NCI-H345 treated with DMSO at 0.1 percent for 48 hours (cell line): ENCODE data around the gene TIMM29.
A peak's percentile ranks its signal among the peaks of the same experiment; 100 is the strongest.
"Not testable (repeated sequence)": the region's sequence is repeated elsewhere in the genome, so short reads cannot be mapped to it uniquely, and the experiment has no call there.

Experiments
- DNase-seq: peaks from one replicate; lab custom pipeline; 2025; ENCODE audit not compliant: unreplicated experiment; lab: John Stamatoyannopoulos, UW

The TIMM29 gene

DNA sequence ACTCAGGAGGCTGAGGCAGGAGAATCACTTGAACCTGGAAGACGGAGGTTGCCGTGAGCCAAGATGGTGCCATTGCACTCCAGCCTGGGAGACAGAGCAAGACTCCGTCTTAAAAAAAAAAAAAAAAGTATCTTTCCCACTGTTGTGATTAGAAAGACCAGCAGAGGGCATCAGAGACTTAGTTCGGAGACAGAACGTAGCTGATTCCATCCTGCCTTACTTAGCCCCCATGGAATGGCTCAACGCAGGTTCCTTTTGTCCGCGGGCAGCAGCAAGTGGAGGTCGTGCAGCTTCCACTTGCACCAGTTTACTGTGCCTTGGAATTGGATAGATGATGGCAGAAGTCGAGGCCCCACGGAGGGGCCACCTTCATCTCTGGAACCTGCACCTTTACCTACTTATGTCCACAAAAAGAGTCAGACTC is 8.1 kb downstream of the TIMM29 start:
- DNase-seq = peak; percentile 55

DNA sequence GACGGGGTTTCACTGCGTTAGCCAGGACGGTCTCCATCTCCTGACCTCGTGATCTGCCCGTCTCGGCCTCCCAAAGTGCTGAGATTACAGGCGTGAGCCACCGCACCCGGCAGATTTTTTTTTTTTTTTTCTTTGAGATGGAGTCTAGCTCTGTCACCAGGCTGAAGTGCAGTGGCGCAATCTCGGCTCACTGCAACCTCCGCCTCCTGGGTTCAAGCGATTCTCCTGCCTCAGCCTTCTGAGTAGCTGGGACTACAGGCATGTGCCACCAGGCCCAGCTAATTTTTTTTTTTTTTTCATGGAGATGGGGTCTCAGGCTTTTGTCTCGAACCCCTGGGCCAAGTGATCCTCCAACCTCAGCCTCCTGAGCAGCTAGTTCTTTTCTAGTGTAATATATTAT is 13.0 kb downstream of the TIMM29 start:
- DNase-seq = not testable (repeated sequence)

DNA sequence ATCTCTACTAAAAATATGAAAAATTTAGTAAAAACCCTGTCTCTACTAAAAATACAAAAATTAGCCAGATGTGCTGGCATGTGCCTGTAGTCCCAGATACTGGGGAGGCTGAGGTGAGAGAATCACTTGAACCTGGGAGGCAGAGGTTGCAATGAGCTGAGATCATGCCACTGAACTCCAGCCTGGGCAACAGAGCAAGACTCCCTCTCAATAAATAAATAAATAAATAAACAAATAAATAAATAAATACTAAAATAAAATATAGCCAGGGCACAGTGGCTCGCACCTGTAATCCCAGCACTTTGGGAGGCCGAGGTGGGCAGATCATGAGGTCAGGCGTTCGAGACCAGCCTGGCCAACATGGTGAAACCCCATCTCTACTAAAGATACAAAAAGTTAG is 14.8 kb downstream of the TIMM29 start:
- not testable (repeated sequence) for DNase-seq

DNA sequence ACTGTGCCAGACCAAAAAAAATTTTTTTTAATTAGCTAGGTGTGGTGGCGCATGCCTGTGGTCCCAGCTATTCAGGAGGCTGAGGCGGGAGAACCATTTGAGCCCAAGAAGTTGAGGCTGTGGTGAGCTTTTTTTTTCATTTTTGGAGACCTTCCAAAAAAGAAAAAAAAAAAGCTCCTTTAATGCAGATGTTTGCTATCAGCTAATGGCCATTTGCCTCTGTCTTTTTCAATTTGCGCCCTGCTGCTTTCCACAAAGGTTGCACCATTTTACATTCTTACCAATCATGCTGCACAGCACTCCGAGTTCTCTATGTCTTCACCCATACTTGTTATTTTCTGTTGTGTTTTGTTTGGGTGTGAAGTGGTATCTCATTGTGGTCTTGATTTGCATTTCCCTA is 16.7 kb downstream of the TIMM29 start:
- DNase-seq = no peak

DNA sequence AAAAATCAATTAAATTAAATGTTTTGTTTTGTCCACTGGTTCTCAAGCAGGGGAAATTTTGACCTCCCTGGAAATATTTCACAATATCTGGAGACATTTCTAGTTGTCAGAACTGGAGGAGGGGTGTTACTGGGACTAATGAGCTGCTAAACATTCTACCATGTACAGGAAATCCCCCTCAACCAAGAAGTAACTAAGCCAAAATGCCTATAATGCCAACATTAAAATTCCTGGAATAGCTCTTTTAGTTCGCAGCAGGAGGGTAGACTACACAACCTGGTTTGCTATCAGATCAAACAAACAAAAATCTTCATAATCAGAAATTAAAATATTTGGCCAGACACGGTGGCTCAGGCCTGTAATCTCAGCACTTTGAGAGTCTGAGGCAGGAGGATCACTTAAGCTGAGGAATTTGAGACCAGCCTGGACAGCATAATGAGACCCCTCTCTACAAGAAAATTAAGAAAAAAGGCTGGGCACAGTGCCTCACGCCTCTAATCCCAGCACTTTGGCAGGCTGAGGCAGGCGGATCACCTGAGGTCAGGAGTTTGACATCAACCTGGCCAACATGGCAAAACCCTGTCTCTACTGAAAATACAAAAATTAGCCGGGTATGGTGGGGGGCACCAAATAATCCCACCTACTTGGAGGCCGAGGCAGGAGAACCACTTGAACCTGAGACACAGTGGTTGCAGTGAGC is 18.5 kb downstream of the TIMM29 start:
- no peak for DNase-seq

DNA sequence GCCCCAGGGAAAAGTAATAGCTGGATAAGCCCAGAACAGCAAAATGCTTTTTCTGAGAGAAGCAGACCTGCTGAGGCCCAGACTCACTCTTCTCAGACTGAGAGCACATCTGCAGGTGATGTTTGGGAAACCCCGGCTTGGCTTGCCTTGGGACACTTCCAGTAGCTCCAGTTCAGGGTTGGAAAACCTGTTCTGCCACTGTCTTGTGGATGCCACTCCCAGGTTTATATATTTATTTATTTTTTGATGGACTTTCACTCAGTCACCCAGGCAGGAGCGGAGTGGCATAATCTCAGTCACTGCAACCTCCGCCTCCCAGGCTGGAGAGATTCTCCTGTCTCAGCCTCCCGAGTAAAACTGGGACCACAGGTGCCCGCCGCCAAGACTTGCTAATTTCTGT is 24.2 kb downstream of the TIMM29 start:
- DNase-seq = no peak

DNA sequence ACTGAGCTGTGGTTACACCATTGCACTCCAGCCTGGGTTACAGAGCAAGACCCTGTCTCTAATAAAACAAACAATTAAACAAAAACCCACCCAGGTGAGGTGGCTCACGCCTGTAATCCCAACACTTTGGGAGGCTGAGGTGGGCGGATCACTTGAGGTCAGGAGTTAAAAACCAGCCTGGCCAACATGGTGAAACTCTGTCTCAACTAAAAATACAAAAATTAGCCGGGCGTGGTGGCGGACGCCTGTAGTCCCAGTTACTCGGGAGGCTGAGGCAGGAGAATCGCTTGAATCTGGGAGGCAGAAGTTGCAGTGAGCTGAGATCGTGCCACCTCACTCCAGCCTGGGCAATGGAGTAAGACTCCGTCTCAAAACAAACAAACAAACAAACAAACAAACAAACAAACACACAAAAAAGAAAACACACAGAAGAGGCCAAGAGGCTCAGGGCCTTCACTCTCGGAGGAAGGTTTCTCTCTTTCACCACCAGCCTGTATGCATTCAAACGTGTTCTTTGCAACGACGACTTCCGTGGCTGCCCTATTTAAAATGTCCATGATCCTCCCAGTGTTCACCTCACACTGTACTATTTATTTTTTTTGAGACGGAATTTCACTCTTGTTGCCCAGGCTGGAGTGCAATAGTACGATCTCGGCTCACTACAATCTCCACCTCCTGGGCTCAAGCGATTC is 30.8 kb downstream of the TIMM29 start:
- DNase-seq = not testable (repeated sequence)

DNA sequence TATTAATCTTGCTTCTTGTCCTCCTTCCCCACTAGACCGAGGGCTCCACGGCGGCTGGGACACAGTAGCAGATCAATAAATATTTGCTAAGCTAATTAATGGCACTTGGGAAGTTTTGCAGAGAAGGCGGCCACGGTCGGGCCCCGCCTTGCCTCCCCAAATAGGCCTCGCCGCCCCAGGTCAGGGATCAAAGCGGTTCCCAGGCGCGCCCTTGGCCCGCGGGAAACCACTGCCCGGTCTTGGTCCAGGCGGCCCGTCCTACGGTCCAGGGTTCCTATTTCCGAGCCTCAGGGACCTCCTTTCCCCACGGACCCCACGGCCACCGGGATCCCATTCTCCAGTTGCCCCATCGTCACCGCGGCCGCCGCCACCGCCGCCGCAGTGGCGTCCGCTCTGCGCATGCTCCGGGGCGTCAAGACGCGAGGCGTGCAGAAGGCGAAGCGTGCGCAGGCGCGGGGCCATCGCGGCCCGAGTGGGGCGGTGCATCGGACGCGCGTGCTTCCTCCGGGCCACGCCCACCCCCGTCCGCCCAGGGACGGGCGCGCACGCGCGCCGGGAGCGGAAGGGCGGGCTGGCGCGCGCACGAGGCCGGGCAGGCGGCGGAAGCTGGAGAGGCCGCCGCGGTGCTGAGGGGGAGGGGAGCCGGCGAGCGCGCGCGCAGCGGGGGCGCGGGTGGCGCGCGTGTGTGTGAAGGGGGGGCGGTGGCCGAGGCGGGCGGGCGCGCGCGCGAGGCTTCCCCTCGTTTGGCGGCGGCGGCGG is 31.9 kb downstream of the TIMM29 start, which contains the start of gene SMARCA4:
Gene SMARCA4, plus strand, starts transcription at position 717 of the 759 bp plus-strand sequence. CDS start 23,122 bp downstream, outside the sequence.
- DNase-seq = peak; percentile 90

DNA sequence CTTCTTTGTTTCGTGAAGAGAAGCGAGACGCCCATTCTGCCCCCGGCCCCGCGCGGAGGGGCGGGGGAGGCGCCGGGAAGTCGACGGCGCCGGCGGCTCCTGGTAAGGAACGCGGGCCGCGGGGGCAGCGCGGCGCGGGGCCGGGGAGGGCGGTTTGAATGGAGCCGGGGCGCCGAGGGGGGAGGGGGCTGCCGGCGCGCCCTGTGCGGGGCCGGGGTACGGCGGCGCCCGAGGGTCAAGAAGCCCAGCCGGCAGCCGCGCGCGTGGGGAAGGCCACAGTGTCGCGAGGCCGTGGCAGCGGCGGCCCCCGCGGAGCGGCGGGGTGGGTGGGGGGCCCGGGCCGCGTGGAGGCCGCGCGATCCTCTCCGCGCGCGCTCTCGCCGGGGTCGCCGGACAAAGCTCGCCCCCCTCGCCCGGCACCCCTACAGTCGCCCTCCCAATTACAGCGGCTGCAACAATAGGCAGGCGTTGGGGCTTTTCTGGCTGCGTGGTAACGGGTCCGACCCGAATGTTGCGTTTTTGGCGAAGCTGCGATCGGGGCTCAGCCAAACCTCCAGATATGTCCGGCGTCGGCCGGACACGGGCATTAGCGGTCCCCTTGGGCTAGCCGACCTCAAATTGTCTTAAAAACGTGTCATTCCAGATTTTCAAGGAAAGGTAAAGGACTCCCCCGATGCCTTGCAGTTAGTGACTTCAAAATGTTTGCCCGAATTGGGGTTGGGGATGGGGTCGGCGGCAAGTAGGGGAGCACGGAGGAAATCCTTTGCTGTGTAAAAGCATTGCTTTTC is 32.7 kb downstream of the TIMM29 start:
- no peak for DNase-seq

DNA sequence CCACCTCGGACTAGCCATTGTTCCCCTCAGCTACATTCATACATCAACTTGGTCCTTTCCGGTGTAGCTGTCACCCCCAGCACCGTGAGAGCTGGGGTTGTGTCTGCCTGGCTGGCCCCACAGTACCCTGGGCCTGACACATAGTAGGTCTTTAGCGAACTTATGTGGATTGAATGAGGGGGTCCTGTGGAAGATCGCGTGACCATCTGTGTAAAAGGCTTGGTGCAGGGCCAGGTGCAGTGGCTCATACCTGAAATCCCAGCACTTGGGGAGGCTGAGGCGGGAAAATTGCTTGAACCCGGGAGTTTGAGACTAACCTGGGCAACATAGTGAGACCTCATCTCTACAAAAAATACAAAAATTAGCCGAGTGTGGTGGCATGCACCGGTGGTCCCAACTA is 34.3 kb downstream of the TIMM29 start:
- DNase-seq = no peak

DNA sequence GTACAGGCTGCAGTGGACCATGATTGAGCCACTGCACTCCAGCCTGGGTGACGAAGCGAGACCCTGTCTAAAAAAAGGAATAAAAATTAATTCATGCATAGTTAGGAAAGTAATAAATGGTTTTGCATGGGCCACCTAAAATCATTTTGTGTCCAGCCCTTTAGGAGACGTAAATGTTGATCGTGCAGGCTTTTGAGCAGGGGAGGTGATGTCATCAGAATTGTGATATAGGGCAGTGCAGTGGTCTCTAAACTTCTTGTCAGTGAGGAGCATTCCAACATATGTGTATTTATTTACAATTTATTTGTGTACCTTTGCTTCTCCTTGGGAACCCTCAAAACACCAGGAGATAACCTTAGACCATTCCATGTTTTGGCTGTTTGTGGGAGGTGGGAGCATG is 35.3 kb downstream of the TIMM29 start:
- no peak for DNase-seq

DNA sequence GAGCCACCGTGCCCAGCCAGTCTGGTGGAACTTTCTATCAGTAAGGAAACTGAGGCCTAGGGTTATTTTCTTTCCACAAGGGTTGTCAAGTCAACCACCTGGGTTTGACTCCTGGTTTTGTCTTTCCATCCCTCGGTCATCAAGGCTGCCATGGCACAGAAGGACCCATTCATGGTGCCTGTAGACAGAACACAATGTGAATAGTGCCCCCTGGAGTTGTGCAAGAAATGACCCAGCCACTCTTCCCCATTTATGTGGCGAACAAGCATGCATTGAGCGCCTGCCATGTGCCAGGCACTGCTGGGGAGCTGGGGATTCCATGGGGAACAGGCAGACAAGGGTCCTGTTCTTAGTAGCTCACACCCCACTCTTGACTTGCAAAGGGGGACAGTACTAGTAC is 36.3 kb downstream of the TIMM29 start:
- no peak for DNase-seq

DNA sequence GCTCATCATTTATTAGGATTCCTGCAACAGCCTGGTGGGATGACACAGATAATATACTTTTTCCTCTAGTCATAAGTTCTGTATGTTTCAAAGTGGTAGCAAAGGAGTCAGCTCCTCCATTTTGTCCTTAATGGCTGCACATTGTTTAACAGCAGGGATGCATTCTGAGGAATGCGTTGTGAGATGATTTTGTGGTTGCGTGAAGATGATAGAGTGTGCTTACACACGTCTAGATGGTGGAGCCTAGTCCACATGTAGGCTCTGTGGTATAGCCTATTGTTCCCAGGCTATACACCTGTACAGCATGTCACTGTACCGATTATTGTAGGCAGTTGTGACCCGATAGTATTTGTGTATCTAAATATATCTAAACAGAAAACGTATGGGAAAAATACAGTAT is 36.8 kb downstream of the TIMM29 start:
- no peak for DNase-seq

DNA sequence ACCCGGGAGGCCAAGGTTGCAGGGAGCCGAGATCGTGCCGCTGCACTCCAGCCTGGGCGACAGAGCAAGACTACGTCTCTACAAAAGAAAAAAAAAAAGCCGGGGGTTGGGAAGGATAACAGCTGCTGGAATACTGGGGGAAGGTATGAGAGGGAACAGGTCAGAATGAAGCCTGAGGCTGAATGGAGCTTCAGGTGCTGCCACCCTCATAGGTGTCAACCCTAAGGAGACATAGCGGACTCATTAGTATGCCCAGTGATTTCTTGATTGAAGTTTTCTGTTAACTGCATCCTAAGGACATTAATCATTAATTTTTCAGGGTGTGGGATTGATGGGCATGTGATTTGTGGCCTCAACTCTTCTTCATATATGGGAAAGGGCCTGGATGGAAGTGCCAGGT is 38.2 kb downstream of the TIMM29 start:
- DNase-seq = no peak

DNA sequence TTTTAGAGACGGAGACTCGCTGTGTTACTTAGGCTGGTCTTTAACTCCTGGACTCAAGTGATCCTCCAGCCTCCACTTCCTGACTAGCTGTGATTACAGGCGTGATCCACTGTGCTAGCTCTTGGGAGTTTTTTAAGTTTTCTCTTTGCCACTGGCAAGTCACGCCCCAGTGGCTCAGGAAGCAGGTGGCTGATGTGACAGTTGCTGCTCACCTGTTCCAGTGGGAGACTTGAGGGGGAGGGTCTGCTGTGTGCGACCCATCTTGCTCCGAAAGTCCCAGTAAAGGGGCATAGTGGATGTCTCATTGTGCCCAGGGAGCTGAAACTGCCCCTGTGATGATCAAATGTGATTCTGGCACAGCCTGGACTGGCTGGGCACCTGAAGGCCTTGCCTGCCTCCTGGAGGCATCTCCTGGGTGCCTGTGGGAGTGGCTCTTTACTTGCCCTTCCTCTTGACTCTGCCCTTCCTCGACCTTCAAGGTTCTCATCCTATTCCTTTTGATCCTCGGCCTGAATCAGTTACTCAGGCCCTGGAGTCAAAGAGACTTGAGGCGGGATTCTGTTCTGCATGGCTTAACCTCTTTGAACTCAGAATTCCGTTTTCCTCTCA is 40.0 kb downstream of the TIMM29 start:
- peak; percentile 16 for DNase-seq

DNA sequence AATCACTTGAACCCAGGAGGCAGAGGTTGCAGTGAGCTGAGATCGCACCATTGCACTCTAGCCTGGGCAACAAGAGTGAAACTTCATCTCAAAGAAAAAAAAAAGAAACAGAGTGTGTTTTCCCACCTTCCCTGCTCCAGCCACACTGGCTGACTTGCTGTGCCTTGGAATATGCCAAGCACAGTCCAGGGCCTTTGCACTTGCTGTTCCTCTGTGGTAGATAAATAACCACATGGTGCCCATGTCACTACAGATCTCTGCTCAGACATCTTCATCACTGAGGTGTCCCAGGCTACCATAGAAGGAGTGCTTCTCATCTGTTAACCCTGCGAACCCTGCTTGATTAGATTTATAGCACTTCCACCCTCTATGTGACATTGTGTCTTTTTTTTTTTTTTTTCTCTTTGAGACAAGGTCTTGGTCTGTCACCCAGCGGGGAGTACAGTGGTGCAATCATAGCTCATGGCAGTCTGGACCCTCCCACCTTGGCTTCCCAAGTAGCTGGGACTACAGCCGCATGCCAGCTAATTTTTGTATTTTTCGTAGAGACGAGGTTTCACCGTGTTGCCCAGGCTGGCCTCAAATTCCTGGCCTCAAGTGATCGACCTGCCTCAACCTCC is 42.6 kb downstream of the TIMM29 start:
- DNase-seq = no peak

DNA sequence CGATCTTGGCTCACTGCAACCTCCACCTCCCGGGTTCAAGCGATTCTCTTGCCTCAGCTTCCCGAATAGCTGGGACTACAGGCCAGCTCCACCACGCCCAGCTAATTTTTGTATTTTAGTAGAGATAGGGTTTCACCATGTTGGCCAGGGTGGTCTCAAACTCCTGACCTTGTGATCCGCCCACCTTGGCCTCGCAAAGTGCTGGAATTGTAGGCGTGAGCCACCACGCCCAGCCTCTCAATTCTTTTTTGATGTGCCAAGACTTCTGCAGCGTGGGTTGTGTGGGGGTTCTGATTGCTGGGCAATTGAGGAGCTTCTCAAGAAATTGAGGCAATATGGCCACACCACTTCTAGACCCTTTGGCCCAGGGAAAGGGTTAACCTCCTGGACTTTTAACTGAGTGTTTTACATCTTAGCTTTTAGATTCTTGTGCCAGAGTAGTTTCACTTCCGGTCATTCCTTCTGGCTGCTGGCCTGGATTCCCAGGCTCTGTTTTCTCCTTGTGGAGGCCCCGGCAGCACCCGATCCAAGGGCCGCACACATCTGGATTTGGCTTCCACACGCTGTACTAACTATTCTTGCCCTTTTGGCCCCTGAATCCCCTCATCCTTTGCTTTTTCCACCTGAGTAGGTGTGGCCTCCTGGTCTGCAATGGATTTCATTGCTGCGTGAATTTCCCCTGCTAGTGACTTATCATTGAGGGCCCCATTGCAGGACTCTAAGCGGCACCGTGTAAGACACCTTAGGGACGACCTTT is 46.9 kb downstream of the TIMM29 start:
- no peak for DNase-seq

DNA sequence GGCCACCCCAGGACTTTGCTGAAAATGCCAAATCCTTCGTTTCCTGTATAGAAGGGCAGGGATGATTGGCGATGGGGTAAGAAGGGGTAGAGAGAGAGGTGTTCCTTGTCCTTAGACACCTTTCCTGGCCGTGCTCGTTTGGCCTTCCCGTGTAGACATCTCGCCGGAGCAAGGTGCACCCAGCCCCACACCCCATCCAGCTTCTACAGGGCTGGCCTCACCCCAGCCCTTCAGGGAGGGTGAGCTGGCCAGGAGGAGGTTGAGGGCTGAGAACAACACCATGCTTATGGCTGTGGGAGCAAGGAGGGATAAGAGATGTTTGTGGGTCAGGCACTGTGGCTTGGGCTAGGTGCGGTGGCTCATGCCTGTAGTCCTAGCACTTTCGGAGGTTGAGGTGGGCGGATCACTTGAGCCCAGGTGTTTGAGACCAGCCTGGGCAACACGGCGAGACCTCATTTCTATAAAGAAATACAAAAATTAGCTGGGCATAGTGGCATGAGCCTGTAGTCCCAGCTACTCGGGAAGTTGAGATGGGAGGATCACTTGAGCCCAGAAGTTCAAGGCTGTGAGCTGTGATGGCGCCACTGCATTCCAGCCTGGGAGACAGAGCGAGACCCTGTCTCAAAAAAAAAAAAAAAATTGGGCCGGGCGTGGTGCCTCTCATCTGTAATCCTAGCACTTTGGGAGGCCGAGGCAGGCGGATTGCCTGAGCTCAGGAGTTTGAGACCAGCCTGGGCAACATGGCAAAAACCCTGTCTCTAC is 47.7 kb downstream of the TIMM29 start:
- DNase-seq = no peak

DNA sequence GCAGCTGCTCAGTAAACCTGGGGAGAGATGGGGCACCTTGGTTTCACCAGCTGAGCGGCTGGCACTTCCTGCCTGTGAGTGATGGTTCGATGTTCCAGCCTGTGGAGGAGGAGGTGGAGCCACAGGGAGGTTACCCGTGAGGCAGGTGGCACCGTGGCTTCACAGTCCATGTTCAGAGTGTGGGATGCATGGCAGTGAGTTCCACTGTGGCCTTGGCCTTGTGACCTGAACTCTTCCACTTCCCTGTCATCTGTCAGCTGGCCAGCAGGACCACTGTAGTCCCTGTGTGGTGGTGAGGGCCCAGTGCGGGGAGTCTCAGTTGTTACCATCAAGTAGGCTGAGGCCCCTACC is 49.1 kb downstream of the TIMM29 start:
- DNase-seq = no peak
